Keratinocyte (primary cell): ENCODE data around the gene LHFPL4. TPM values are rescaled to one million over a fixed set of nuclear protein-coding genes. Genes with fewer than 3 reads are reported as not detected.

Source experiments
- DNase-seq: peaks from one replicate; pipeline ENCODE4 v3.0.0-alpha.2; 2011; ENCODE audit warnings: low read depth, missing footprints, low spot score
- FAIRE-seq: peaks from 2 replicates; lab custom pipeline; 2011; peaks lifted over from hg19 to GRCh38; lab: Jason Lieb, UNC
- H2AFZ ChIP-seq: 2 replicates; pipeline ENCODE4 v1.6.0; 2012; ENCODE audit warnings: low read length, control low read depth, inconsistent platforms; ENCODE audit not compliant: control insufficient read depth
- H3K27ac ChIP-seq: 2 replicates; pipeline ENCODE4 v1.5.1; 2011; ENCODE audit warnings: low read length; ENCODE audit not compliant: control insufficient read depth, insufficient read depth
- H3K27me3 ChIP-seq: 3 replicates; pipeline ENCODE4 v1.6.0; 2011; ENCODE audit warnings: low read length; ENCODE audit not compliant: control insufficient read depth, insufficient read depth; ENCODE audit errors: extremely low read depth
- H3K36me3 ChIP-seq, 2 experiments: 2 replicates in 1 of 2; 3 replicates in 1 of 2; pipeline ENCODE4 v1.5.1; 2011; ENCODE audit warnings: low read length in 2 of 2, mild to moderate bottlenecking in 1 of 2; ENCODE audit not compliant: control insufficient read depth in 2 of 2, insufficient read depth in 2 of 2; ENCODE audit errors: extremely low read depth in 1 of 2
- H3K4me1 ChIP-seq: 3 replicates; pipeline ENCODE4 v1.5.1; 2011; ENCODE audit warnings: low read length; ENCODE audit not compliant: control insufficient read depth, insufficient read depth; ENCODE audit errors: extremely low read depth
- H3K4me2 ChIP-seq: 3 replicates; pipeline ENCODE4 v1.6.0; 2011; ENCODE audit warnings: low read depth, low read length; ENCODE audit not compliant: control insufficient read depth, insufficient read depth; ENCODE audit errors: extremely low read depth
- H3K4me3 ChIP-seq, 3 experiments: fragments of 200-600 bp in 1 of 3; sonication (generic) in 1 of 3; 2 replicates in 2 of 3; 3 replicates in 1 of 3; pipeline ENCODE4 v1.5.1; 2011 to 2016; ENCODE audit warnings: low read length in 3 of 3, mild to moderate bottlenecking in 3 of 3, control low read depth in 2 of 3, inconsistent platforms in 1 of 3, low read depth in 1 of 3, mixed read lengths in 1 of 3, mixed run types in 1 of 3, moderate library complexity in 1 of 3; ENCODE audit not compliant: control insufficient read depth in 2 of 3, insufficient read depth in 2 of 3; ENCODE audit errors: extremely low read depth in 1 of 3
- H3K79me2 ChIP-seq: 2 replicates; pipeline ENCODE4 v1.6.0; 2012; ENCODE audit warnings: low read length; ENCODE audit not compliant: control insufficient read depth, insufficient read depth
- H3K9ac ChIP-seq: 3 replicates; pipeline ENCODE4 v1.6.0; 2011; ENCODE audit warnings: low read length; ENCODE audit not compliant: control insufficient read depth, insufficient read depth; ENCODE audit errors: extremely low read depth
- H3K9me1 ChIP-seq: 3 replicates; pipeline ENCODE4 v1.6.0; 2011; ENCODE audit warnings: low read length; ENCODE audit not compliant: control insufficient read depth, insufficient read depth; ENCODE audit errors: extremely low read depth
- H3K9me3 ChIP-seq: 2 replicates; pipeline ENCODE4 v1.5.1; 2012; ENCODE audit warnings: low read depth, low read length; ENCODE audit not compliant: control insufficient read depth
- H4K20me1 ChIP-seq: 3 replicates; pipeline ENCODE4 v1.6.0; 2011; ENCODE audit warnings: low read length; ENCODE audit not compliant: control insufficient read depth, insufficient read depth; ENCODE audit errors: extremely low read depth
- EZH2 ChIP-seq: IDR thresholded peaks from one replicate; pipeline ENCODE4 v1.6.1; 2012; ENCODE audit warnings: inconsistent platforms, mild to moderate bottlenecking, low read length, moderate library complexity
- dilution Hi-C: fragments of 300-500 bp; cut with MboI; formaldehyde crosslinking; loops from one replicate; pipeline ENCODE4 v1.7.0; 2020; ENCODE audit warnings: low sequenced_read_pairs; ENCODE audit not compliant: extremely low pct_ligation_motif_present
- polyA plus RNA-seq, 5 experiments: library from polyadenylated mRNA; depleted of rRNA in 3 of 5; stranded (reverse) in 3 of 5; stranded (forward) in 1 of 5; unstranded in 1 of 5; fragments of >200 nt; gene quantifications; 1 replicate in 1 of 5; 2 replicates in 3 of 5; 3 replicates in 1 of 5; pipeline versions ENCODE4 v1.2.1 to v1.2.3, GENCODE V29; 2011 to 2012; ENCODE audit warnings: missing spikeins in 2 of 5, low read depth in 1 of 5, low replicate concordance in 1 of 5
- TF ChIP-seq, protein P1 (sequence below), 3 experiments: IDR thresholded peaks in 1 of 3; conservative IDR thresholded peaks in 1 of 3; optimal IDR thresholded peaks in 1 of 3; 2 replicates in 2 of 3; 3 replicates in 1 of 3; pipeline versions ENCODE3 to v1.5.1; 2011; ENCODE audit warnings: low read length in 3 of 3, mild to moderate bottlenecking in 3 of 3, moderate library complexity in 2 of 3, control low read depth in 1 of 3, inconsistent platforms in 1 of 3; ENCODE audit not compliant: insufficient read depth in 2 of 3; ENCODE audit errors: extremely low read depth in 1 of 3

The LHFPL4 gene
- polyA plus RNA-seq, 1 donor (not counting 4 experiments of a cell fraction or from before 2014, with no cell fraction given), result not detected

DNA sequence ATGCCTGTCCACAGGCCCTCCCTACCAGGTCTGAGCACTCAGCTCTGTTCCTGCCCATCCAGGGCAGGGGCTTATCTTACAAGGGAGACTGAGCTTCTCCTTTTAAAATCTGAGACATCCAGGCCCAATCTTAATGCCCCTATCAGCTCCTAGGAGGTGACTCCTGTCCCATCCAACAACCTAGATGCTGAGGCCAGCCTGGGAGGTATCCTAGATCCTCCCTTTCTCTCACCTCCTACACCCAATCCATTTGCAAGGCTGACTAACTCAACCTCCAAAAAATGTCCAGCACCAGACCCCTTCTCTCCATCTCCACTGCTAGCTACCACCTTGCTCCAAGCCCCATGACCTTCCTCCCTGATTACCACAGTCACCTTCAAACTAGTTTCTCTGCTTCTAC is 17.4 kb downstream of the LHFPL4 start:
- H3K27me3 ChIP-seq, result no peaks in the 10 kb centered on the region
- FAIRE-seq, result no peak
- H3K4me3 ChIP-seq, result no peak overlapping the region
- H3K9ac ChIP-seq, result no peak overlapping the region
- H3K4me2 ChIP-seq, result no peak overlapping the region
- H3K9me3 ChIP-seq, result no peaks in the 10 kb centered on the region
- no peaks in the 10 kb centered on the region for H4K20me1 ChIP-seq
- H3K36me3 ChIP-seq, result no peaks in the 10 kb centered on the region
- dilution Hi-C loops, result no loop called here
- no peaks in the 10 kb centered on the region for H3K79me2 ChIP-seq
- H2AFZ ChIP-seq, result no peak overlapping the region
- DNase-seq, result no peak
- no peak overlapping the region for H3K27ac ChIP-seq
- H3K9me1 ChIP-seq, result no peaks in the 10 kb centered on the region
- no peaks in the 10 kb centered on the region for H3K4me1 ChIP-seq
- TF ChIP-seq EZH2, result no peak
- TF ChIP-seq, protein P1, sequence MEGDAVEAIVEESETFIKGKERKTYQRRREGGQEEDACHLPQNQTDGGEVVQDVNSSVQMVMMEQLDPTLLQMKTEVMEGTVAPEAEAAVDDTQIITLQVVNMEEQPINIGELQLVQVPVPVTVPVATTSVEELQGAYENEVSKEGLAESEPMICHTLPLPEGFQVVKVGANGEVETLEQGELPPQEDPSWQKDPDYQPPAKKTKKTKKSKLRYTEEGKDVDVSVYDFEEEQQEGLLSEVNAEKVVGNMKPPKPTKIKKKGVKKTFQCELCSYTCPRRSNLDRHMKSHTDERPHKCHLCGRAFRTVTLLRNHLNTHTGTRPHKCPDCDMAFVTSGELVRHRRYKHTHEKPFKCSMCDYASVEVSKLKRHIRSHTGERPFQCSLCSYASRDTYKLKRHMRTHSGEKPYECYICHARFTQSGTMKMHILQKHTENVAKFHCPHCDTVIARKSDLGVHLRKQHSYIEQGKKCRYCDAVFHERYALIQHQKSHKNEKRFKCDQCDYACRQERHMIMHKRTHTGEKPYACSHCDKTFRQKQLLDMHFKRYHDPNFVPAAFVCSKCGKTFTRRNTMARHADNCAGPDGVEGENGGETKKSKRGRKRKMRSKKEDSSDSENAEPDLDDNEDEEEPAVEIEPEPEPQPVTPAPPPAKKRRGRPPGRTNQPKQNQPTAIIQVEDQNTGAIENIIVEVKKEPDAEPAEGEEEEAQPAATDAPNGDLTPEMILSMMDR (optimal IDR thresholded peaks at IDR 0.05 in 1 of 3, IDR thresholded peaks at IDR 0.05 in 1 of 3, conservative IDR thresholded peaks at IDR 0.05 in 1 of 3; ENCODE audit: extremely low read depth in 1 of 3, insufficient read depth in 2 of 3, low read length in 3 of 3), result no peak

DNA sequence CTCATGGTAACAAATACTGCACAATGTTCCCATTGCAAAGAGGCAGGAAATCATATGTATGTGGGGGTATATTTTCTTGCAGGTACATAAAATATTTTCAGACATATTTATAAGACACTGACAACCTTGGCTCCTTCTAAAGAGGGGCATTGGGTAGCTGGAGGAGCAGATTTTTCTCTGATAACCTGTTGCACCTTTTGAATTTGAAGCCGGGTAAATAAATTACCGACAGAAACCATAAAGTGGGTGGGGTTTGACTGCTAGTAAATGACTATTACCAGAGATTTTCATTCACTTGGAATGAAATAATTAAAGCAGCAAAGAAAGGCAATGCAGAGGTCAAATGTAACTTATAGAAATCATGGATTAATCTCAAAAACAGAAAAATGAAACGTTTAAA is 19.2 kb downstream of the LHFPL4 start:
- Histone ChIP-seq H3K9me3 (no peaks in the 10 kb centered on the region), H3K9ac (no peak overlapping the region), H4K20me1 (no peaks in the 10 kb centered on the region), H3K4me2 (no peak overlapping the region), H3K36me3 (no peaks in the 10 kb centered on the region), H3K79me2 (no peaks in the 10 kb centered on the region), H3K9me1 (no peaks in the 10 kb centered on the region), H3K27me3 (no peaks in the 10 kb centered on the region), H3K4me3 (no peak overlapping the region), H3K27ac (no peak overlapping the region), H2AFZ (no peak overlapping the region), H3K4me1 (no peaks in the 10 kb centered on the region)
- dilution Hi-C loops, result no loop called here
- no peak for TF ChIP-seq EZH2
- TF ChIP-seq, protein P1 (optimal IDR thresholded peaks at IDR 0.05 in 1 of 3, IDR thresholded peaks at IDR 0.05 in 1 of 3, conservative IDR thresholded peaks at IDR 0.05 in 1 of 3; ENCODE audit: extremely low read depth in 1 of 3, insufficient read depth in 2 of 3, low read length in 3 of 3), result no peak
- DNase-seq (no peak), FAIRE-seq (no peak)
